Lower lobe of right lung (tissue), 2 donors: ENCODE results near the gene TMEM141. TPM values are rescaled to one million over a fixed set of nuclear protein-coding genes. Genes with fewer than 3 reads are reported as not detected.

Experiments used
- ATAC-seq, 2 donors: fragments of 200-7000 bp; cut with Tn5 transposase; one replicate each; pipeline ENCODE4 v1.9.1; 2020 to 2022; ENCODE audit warnings: mild to moderate bottlenecking in 2 of 2, moderate library complexity in 2 of 2
- DNase-seq: peaks from one replicate; pipeline ENCODE4 v3.0.0-alpha.2; 2020
- H3K27ac ChIP-seq: fragments of 200-600 bp; one replicate; pipeline ENCODE4 v1.8.0; 2022
- H3K27me3 ChIP-seq: fragments of 200-600 bp; one replicate; pipeline ENCODE4 v1.8.0; 2022; ENCODE audit warnings: low read depth
- H3K36me3 ChIP-seq: fragments of 200-600 bp; one replicate; pipeline ENCODE4 v1.8.0; 2022; ENCODE audit warnings: mild to moderate bottlenecking
- H3K4me1 ChIP-seq: fragments of 200-600 bp; one replicate; pipeline ENCODE4 v1.8.0; 2022
- H3K4me3 ChIP-seq: fragments of 200-600 bp; one replicate; pipeline ENCODE4 v1.8.0; 2022; ENCODE audit warnings: mild to moderate bottlenecking
- H3K9me3 ChIP-seq: fragments of 200-600 bp; one replicate; pipeline ENCODE4 v1.8.0; 2022
- intact Hi-C: fragments of 100-400 bp; cut with DNase I; formaldehyde crosslinking; loops from one replicate; pipeline ENCODE4 v1.11.0; 2022
- total RNA-seq: library from RNA; stranded (reverse); fragmentation: NEBNext Ultra II Directional; extraction: Animal tissue kit (Norgen Biotek cat#: 25700); gene quantifications from one replicate; pipeline ENCODE4 v1.2.1, GENCODE V29; 2021
- TF ChIP-seq, protein P1 (sequence below): fragments of 200-600 bp; IDR thresholded peaks from one replicate; pipeline ENCODE4 v1.8.0; 2022; ENCODE audit warnings: antibody characterized with exemption, mild to moderate bottlenecking
- donor health status: DM: no; HTN: yes; CAD: no; lungs with severe emphysema.

TMEM141 gene
- total RNA-seq, 1 donor from 2014 or later: 57.2 TPM

DNA sequence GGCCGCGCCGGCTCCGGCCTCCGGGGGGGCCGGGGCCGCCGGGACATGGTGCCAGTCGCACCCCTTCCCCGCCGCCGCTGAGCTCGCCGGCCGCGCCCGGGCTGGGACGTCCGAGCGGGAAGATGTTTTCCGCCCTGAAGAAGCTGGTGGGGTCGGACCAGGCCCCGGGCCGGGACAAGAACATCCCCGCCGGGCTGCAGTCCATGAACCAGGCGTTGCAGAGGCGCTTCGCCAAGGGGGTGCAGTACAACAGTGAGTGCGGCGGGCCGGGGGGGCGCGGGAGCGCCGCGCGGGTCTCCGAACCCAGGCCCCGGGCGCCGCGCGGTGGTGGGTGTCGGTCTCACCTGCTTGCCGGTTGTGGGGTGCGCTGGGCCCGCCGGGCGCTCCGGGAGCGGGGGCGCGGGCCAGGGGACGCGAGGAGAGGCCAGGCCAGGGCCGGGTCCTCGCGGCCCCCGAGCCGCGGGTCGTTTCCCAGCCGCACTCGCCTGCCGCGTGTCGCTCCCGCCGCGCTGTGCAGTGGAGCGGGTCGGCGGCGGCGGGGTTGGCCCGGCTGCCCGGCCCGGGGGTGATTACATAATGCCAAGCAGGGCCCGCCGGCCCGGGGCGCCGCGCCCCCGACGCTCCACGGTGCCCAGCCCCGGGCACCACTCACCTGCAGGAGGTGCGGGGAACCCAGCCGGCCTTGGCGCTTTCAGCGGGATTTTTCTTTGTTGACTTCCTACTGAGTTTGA is 17.1 kb downstream of the TMEM141 start:
- ATAC-seq (peak; percentile 16 to 46), DNase-seq (peak; percentile 62)
- TF ChIP-seq, protein P1, sequence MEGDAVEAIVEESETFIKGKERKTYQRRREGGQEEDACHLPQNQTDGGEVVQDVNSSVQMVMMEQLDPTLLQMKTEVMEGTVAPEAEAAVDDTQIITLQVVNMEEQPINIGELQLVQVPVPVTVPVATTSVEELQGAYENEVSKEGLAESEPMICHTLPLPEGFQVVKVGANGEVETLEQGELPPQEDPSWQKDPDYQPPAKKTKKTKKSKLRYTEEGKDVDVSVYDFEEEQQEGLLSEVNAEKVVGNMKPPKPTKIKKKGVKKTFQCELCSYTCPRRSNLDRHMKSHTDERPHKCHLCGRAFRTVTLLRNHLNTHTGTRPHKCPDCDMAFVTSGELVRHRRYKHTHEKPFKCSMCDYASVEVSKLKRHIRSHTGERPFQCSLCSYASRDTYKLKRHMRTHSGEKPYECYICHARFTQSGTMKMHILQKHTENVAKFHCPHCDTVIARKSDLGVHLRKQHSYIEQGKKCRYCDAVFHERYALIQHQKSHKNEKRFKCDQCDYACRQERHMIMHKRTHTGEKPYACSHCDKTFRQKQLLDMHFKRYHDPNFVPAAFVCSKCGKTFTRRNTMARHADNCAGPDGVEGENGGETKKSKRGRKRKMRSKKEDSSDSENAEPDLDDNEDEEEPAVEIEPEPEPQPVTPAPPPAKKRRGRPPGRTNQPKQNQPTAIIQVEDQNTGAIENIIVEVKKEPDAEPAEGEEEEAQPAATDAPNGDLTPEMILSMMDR: no peak
- H3K4me1 ChIP-seq: peaks cover 34% of the 10 kb centered on the region
- H3K27me3 ChIP-seq: no peaks in the 10 kb centered on the region
- H3K36me3 ChIP-seq: peaks cover 12% of the 10 kb centered on the region
- H3K27ac ChIP-seq: peak overlapping the region; percentile 92
- no peaks in the 10 kb centered on the region for H3K9me3 ChIP-seq
- intact Hi-C loops: no loop called here
- H3K4me3 ChIP-seq: peak overlapping the region; percentile 92

DNA sequence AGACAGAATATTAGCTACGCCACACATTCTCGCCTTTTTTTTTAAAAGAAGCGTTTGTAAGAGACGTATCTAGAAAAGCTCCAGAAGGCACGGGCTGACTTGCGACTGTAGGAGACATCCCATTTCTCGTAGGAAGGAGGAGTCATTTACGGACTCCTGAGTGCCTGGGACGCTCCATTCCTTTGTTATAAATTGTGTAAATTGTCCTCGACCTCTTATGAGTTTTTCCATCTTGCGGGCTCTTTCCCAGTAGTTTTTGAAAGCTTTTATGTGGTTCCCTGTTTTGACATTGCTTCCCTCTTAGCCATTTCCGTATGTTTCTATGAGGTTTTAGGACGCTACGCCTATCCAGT is 17.6 kb downstream of the TMEM141 start:
- Histone ChIP-seq H3K27ac (peak overlapping the region; percentile 92), H3K4me1 (peaks cover 34% of the 10 kb centered on the region), H3K36me3 (peaks cover 12% of the 10 kb centered on the region), H3K27me3 (no peaks in the 10 kb centered on the region), H3K9me3 (no peaks in the 10 kb centered on the region), H3K4me3 (peak overlapping the region; percentile 92)
- intact Hi-C loops: no loop called here
- DNase-seq: peak; percentile 5
- no peak for ATAC-seq
- TF ChIP-seq, protein P1: no peak

DNA sequence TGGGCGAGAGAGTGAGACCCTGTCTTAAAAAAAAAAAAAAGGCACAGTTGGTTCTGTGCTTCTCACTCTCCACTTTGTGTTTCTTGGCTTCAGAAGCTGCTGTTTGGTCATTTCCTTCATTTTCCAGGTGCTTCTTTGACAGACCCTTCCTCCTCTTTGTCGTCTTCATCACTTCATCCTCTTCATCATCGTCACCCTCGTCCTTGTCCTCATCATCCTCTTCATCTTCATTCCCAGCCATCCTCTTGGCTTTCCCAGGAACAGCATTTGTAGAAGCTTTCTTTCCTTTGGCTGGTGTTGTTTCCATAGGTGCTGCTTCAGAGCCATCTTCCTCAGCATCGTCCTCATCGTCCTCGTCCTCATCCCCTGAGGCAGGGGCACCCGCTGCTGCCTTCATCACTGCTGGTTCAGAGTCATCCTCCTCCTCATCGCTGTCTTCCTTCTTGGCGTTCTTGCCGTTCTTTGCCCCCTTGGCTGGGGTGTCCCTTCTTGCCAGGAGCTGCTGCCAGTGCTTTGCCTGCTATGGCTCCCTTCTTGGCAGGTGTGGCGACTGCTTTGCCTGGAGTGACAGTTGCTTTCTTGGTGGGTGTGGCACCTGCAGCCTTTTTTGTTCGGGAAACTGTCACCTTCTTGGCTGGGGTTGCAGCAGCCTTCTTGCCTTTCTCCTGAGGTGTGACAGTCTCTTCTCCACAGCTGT is 23.7 kb downstream of the TMEM141 start:
- no peak overlapping the region for H3K4me3 ChIP-seq
- intact Hi-C loops: no loop called here
- DNase-seq (no peak), ATAC-seq (no peak)
- TF ChIP-seq, protein P1: no peak
- no peak overlapping the region for H3K27ac ChIP-seq
- no peaks in the 10 kb centered on the region for H3K9me3 ChIP-seq
- H3K4me1 ChIP-seq: peaks cover 7% of the 10 kb centered on the region
- no peaks in the 10 kb centered on the region for H3K27me3 ChIP-seq
- H3K36me3 ChIP-seq: peaks cover 22% of the 10 kb centered on the region

DNA sequence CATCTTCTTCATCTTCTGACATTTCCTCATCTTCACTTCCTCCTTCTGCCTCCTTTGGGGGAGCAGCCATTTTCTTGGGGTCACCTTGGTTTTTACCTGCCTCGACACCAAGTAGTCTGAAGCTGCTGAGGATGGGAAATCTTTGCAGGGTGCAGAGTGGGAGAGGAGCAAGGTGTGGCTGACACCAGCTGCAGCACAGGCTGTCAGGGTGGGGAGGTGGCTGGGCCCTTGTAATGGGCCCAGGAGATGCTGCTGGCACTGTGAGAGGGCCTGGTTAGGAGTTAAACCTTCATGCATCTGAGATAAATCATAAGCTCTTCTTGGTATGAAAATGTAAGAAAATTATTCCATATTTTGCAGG is 24.3 kb downstream of the TMEM141 start:
- no peak for ATAC-seq
- no peaks in the 10 kb centered on the region for H3K9me3 ChIP-seq
- H3K4me1 ChIP-seq: peaks cover 2% of the 10 kb centered on the region
- no peak for DNase-seq
- TF ChIP-seq, protein P1: no peak
- no peak overlapping the region for H3K27ac ChIP-seq
- H3K4me3 ChIP-seq: no peak overlapping the region
- intact Hi-C loops: no loop called here
- no peaks in the 10 kb centered on the region for H3K27me3 ChIP-seq
- peaks cover 17% of the 10 kb centered on the region for H3K36me3 ChIP-seq

DNA sequence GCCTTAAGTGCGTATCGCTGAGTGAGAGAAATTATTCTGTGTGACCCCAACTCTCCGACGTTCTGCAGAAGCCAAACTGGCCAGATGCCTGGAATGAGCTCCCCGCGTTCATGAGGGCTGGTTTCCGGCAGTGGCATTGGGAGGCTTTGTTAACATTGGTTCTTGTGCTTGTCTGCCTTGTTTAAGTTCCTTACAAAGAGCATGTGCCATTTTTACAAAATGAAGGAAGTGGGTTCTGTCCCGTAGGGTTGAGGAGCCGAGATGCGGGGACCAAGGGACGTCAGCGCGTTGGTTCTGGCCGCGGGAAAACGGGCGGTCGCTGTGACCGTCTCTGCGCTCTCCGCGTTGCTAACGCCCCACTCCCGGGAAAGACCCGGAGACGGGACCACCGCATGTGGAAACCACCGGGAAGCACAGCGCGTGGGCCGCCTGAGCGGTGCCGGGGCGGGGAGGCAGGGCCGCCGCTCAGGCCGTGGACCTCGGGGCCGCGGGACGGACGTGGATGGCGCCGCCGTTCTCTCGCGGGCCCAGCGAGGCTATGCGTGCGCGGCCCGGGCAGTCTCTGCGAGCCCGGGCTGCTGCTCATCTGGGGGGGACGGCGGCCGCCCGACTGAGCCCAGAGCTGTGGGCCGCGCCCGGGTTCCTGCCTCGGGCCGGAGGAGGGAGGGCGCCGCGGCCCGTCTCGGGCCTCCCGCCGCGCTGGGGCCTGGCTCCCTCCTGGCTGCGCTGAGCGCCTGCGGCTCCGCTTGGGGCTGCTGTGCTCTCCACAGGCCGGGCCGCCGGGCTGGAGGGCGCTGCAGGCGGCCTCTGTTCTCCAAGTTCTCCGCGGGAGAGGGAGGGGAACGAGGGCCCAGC is 30.1 kb downstream of the TMEM141 start:
- intact Hi-C loops: no loop called here
- peaks cover 30% of the 10 kb centered on the region for H3K36me3 ChIP-seq
- no peak for DNase-seq
- H3K4me1 ChIP-seq: no peaks in the 10 kb centered on the region
- H3K4me3 ChIP-seq: peak overlapping the region; percentile 35
- peak in 1 of 2 donors; percentile 54 for ATAC-seq
- TF ChIP-seq, protein P1: no peak
- no peaks in the 10 kb centered on the region for H3K27me3 ChIP-seq
- no peak overlapping the region for H3K27ac ChIP-seq
- H3K9me3 ChIP-seq: no peaks in the 10 kb centered on the region
